Natural killer cell (primary cell): ENCODE data around the gene RNF220. TPM values are rescaled to one million over a fixed set of nuclear protein-coding genes. Genes with fewer than 3 reads are reported as not detected.

ENCODE experiments used
- ATAC-seq, 3 donors: fragments of 150-1000 bp in 2 of 3; fragments of 200-7000 bp in 1 of 3; cut with Tn5 transposase; 1 replicate in 1 of 3; 2 replicates in 2 of 3; pipeline ENCODE4 v1.10.0; 2021; ENCODE audit warnings: mild to moderate bottlenecking in 2 of 3, moderate library complexity in 2 of 3
- DNase-seq, 2 donors: peaks; one replicate each; pipeline versions ENCODE4 v3.0.0 to v3.0.0-alpha.2; 2013 to 2021; ENCODE audit warnings: mixed read lengths in 1 of 2
- H3K27ac ChIP-seq: one replicate; pipeline ENCODE4 v1.5.1; 2013; ENCODE audit warnings: mild to moderate bottlenecking, low read length
- H3K27me3 ChIP-seq: one replicate; pipeline ENCODE4 v1.6.1; 2013; ENCODE audit warnings: low read length; ENCODE audit not compliant: control insufficient read depth, insufficient read depth
- H3K36me3 ChIP-seq: one replicate; pipeline ENCODE4 v1.6.1; 2013; ENCODE audit warnings: low read length; ENCODE audit not compliant: control insufficient read depth, insufficient read depth
- H3K4me1 ChIP-seq: one replicate; pipeline ENCODE4 v1.6.1; 2013; ENCODE audit warnings: low read length; ENCODE audit not compliant: control insufficient read depth, insufficient read depth
- H3K4me3 ChIP-seq: one replicate; pipeline ENCODE4 v1.5.1; 2013; ENCODE audit warnings: low read length
- H3K9me3 ChIP-seq: one replicate; pipeline ENCODE4 v1.6.1; 2013; ENCODE audit warnings: low read length; ENCODE audit not compliant: control insufficient read depth, insufficient read depth
- H3K27ac Mint-ChIP-seq, 2 donors: one replicate each; pipeline ENCODE4 v1.8.0; 2022; ENCODE audit warnings: mild to moderate bottlenecking in 2 of 2, mixed read lengths in 2 of 2, moderate library complexity in 1 of 2
- H3K27me3 Mint-ChIP-seq, 2 donors: one replicate each; pipeline ENCODE4 v1.8.0; 2022; ENCODE audit warnings: low read depth in 2 of 2, mixed read lengths in 2 of 2
- H3K36me3 Mint-ChIP-seq: one replicate; pipeline ENCODE4 v1.8.0; 2022; ENCODE audit warnings: mixed read lengths
- H3K4me1 Mint-ChIP-seq, 2 donors: one replicate each; pipeline ENCODE4 v1.8.0; 2022; ENCODE audit warnings: mixed read lengths in 2 of 2
- H3K4me3 Mint-ChIP-seq: one replicate; pipeline ENCODE4 v1.8.0; 2022; ENCODE audit warnings: mild to moderate bottlenecking, moderate library complexity, mixed read lengths
- H3K9me3 Mint-ChIP-seq, 2 donors: one replicate each; pipeline ENCODE4 v1.8.0; 2022; ENCODE audit warnings: mixed read lengths in 2 of 2
- WGBS: methylation state at CpG from one replicate; pipeline ENCODE4 v1.1.7; 2013; ENCODE audit warnings: missing lambda C conversion rate; ENCODE audit not compliant: insufficient coverage; 5-methylcytosine and 5-hydroxymethylcytosine counted together
- intact Hi-C: fragments of 100-400 bp; cut with micrococcal nuclease; formaldehyde crosslinking; loops from one replicate; pipeline ENCODE4 v1.14.2; 2022
- total RNA-seq, 4 donors: library from RNA; stranded (reverse); fragments of 120-200 nt in 1 of 4; gene quantifications; one replicate each; pipeline versions ENCODE4 v1.2.3 to v1.2.4, GENCODE V29; 2013 to 2022
- TF ChIP-seq, protein P1 (sequence below): fragments of 200-600 bp; IDR thresholded peaks from one replicate; pipeline ENCODE4 v1.8.0; 2022; ENCODE audit warnings: antibody characterized with exemption

RNF220 gene
- total RNA-seq, 3 donors from 2014 or later (not counting 1 experiment from before 2014, with no cell fraction given) = 88.5 to 107 (median 105) TPM

DNA sequence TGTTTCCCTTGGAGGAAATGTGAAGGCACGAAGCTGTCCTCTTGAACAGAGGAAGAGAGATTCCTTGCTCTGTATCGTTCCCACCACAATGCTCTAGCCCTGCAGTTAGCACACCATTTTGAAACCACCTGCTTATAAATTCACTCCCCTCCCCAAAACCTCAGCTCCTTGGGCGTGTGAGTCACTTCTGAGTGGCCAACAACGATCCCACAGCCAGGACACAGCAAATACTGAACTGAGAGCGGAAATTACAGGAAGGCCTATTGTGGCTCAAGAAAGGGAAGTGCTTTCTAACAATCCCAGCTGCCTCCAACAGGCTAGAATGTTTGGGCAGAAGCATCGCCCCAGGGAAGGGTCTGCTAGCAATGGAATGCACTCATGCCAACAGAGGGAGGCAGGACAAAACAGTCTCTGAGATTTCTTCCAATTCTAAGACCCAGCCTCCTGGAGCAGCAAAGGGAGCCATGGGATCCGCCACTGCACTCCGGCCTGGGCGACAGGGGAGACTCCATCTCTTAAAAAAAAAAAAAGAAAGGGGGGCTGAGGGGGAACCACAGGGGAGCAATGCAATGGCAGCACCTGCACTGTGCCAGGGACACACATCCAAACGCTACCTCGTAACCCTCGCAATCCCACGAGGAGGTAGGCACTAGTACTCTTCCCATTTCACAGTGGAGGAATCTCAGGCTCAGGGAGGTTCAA is 267.4 kb downstream of the RNF220 start:
- WGBS = 52% methylated on average over 13 of the region's 13 CpGs

DNA sequence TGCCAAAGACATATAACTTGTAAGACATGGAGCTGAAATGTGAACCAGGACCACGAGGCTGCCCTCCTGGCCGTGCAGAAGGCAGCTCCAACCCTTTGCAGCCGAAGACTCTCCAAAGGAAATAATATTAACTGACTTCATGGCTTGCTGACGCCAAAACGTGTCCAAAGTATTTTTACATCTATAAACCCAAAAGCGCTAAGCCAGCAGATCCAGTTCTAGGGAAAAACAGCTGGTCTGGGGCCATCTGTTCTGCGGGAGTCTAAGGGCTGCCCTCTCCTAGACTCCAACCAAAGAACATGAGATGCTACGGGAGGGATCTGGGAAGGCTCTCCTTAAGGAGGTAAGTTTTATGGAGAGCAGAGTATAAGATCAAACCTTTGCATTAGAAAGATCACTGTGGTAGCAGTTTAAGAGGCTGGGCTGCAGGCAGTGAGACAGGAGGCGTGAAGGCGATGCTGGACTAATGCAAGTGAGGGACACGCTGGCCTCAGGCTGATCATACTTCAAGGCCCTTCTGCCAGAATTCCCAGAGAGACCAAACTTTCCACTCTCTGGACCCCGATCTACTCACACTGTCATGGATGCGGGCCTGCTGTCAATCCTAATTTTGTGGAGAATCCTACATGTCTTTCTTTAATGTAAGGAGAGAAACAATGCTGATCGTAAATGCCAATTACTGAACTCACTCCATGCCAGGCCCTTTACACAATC is 268.1 kb downstream of the RNF220 start:
- peak overlapping the region; percentile 88 to 92 for H3K27ac Mint-ChIP-seq
- intact Hi-C loops = loop anchor here (5.0 kb wide), 1 partner anchor 41 kb away; no protein-coding TSS in a partner anchor
- no peaks in the 10 kb centered on the region for H3K36me3 Mint-ChIP-seq
- DNase-seq = no peak
- no peaks in the 10 kb centered on the region for H3K36me3 ChIP-seq
- no peaks in the 10 kb centered on the region for H3K27me3 ChIP-seq
- no peaks in the 10 kb centered on the region for H3K27me3 Mint-ChIP-seq
- H3K27ac ChIP-seq = peak overlapping the region; percentile 94
- H3K9me3 ChIP-seq = no peaks in the 10 kb centered on the region
- TF ChIP-seq, protein P1, sequence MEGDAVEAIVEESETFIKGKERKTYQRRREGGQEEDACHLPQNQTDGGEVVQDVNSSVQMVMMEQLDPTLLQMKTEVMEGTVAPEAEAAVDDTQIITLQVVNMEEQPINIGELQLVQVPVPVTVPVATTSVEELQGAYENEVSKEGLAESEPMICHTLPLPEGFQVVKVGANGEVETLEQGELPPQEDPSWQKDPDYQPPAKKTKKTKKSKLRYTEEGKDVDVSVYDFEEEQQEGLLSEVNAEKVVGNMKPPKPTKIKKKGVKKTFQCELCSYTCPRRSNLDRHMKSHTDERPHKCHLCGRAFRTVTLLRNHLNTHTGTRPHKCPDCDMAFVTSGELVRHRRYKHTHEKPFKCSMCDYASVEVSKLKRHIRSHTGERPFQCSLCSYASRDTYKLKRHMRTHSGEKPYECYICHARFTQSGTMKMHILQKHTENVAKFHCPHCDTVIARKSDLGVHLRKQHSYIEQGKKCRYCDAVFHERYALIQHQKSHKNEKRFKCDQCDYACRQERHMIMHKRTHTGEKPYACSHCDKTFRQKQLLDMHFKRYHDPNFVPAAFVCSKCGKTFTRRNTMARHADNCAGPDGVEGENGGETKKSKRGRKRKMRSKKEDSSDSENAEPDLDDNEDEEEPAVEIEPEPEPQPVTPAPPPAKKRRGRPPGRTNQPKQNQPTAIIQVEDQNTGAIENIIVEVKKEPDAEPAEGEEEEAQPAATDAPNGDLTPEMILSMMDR = no peak
- H3K9me3 Mint-ChIP-seq = no peaks in the 10 kb centered on the region
- WGBS = 90% methylated on average over 13 of the region's 14 CpGs
- peaks cover 37% of the 10 kb centered on the region for H3K4me1 ChIP-seq
- peak overlapping the region; percentile 94 for H3K4me3 ChIP-seq
- no peak for ATAC-seq
- H3K4me3 Mint-ChIP-seq = peak overlapping the region; percentile 94
- H3K4me1 Mint-ChIP-seq = peaks cover 28 to 29% of the 10 kb centered on the region in 2 donors

More for the DNA sequence above, 267.4 kb downstream of the RNF220 start:
- no peaks in the 10 kb centered on the region for H3K36me3 ChIP-seq
- no peaks in the 10 kb centered on the region for H3K27me3 Mint-ChIP-seq
- H3K4me3 Mint-ChIP-seq = peak overlapping the region; percentile 94
- peak overlapping the region; percentile 3 to 88 for H3K27ac Mint-ChIP-seq
- H3K4me3 ChIP-seq = no peak overlapping the region
- H3K27ac ChIP-seq = peak overlapping the region; percentile 49
- no peaks in the 10 kb centered on the region for H3K9me3 ChIP-seq
- no peaks in the 10 kb centered on the region for H3K27me3 ChIP-seq
- DNase-seq (peak in 1 of 2 donors; percentile 21), ATAC-seq (no peak)
- no peaks in the 10 kb centered on the region for H3K9me3 Mint-ChIP-seq
- no peaks in the 10 kb centered on the region for H3K36me3 Mint-ChIP-seq
- intact Hi-C loops = loop anchor here (5.0 kb wide), 1 partner anchor 40 kb away; no protein-coding TSS in a partner anchor
- peaks cover 28 to 29% of the 10 kb centered on the region in 2 donors for H3K4me1 Mint-ChIP-seq
- TF ChIP-seq, protein P1 = no peak
- H3K4me1 ChIP-seq = peaks cover 32% of the 10 kb centered on the region

DNA sequence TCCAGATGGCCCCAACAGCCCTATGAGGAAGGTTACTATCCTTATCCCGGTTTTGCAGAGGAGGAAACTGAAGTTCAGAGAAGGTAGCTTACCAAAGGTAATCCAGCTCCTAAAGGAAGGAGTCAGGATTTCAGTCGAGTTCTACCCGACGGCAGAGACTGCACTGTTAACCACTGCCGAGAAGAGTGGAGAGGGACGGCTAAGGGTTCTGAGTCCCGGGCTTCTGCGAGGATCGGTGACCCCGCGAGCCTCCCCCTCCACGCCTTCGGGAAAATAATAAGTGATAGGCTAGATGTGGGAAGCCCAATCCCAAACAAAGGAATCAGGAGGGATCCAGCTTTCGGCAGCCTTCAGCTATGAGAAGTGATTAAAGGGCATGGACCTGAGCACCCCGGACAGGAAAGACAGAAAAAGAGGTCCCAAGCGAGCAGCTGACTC is 268.6 kb downstream of the RNF220 start:
- Mint-ChIP-seq H3K27me3 (no peaks in the 10 kb centered on the region), H3K4me1 (peaks cover 28 to 29% of the 10 kb centered on the region in 2 donors), H3K9me3 (no peaks in the 10 kb centered on the region), H3K27ac (peak overlapping the region; percentile 88 to 92), H3K36me3 (no peaks in the 10 kb centered on the region), H3K4me3 (peak overlapping the region; percentile 94)
- H3K9me3 ChIP-seq = no peaks in the 10 kb centered on the region
- TF ChIP-seq, protein P1 = no peak
- DNase-seq (no peak), ATAC-seq (no peak)
- H3K36me3 ChIP-seq = no peaks in the 10 kb centered on the region
- under 1% methylated on average over 16 of the region's 16 CpGs for WGBS
- intact Hi-C loops = loop anchor here (1.0 to 5.0 kb wide), 2 partner anchors 41 to 48 kb away; no protein-coding TSS in a partner anchor
- H3K27me3 ChIP-seq = no peaks in the 10 kb centered on the region
- peak overlapping the region; percentile 94 for H3K27ac ChIP-seq
- H3K4me3 ChIP-seq = peak overlapping the region; percentile 94
- H3K4me1 ChIP-seq = peaks cover 37% of the 10 kb centered on the region
